Measurements from ENCODE around the gene E2F7.
"Not testable (repeated sequence)": the region's sequence is repeated elsewhere in the genome, so short reads cannot be mapped to it uniquely, and the experiment has no call there.

Gene E2F7

DNA sequence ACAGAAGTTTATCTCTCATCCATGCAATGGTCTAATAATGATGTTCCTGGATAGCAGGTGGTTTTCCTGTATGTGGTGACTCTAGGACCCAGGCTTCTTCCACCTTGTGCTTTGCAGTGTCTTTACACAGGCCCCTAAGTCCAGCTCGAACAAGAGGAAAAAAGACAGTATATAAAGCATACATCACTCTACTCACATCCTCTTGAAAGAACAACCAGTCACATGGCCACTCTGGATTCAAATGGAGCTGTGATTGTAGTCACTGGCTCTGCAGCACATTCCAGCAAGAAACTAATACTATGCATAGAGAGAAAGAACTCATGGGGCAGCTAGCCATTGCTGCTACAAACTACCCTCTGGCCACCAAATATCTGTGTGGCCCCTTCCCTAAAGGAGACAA is 11.5 kb upstream of the E2F7 start:
- no peak overlapping the region for H3K4me2 ChIP-seq (ENCODE audit: low read length)
- no peak overlapping the region for H2AFZ ChIP-seq (ENCODE audit: low read depth, low read length)
- no peak for TF ChIP-seq EZH2phosphoT487 (IDR thresholded peaks at IDR 0.05; ENCODE audit: low read depth)
- TF ChIP-seq, protein P1, sequence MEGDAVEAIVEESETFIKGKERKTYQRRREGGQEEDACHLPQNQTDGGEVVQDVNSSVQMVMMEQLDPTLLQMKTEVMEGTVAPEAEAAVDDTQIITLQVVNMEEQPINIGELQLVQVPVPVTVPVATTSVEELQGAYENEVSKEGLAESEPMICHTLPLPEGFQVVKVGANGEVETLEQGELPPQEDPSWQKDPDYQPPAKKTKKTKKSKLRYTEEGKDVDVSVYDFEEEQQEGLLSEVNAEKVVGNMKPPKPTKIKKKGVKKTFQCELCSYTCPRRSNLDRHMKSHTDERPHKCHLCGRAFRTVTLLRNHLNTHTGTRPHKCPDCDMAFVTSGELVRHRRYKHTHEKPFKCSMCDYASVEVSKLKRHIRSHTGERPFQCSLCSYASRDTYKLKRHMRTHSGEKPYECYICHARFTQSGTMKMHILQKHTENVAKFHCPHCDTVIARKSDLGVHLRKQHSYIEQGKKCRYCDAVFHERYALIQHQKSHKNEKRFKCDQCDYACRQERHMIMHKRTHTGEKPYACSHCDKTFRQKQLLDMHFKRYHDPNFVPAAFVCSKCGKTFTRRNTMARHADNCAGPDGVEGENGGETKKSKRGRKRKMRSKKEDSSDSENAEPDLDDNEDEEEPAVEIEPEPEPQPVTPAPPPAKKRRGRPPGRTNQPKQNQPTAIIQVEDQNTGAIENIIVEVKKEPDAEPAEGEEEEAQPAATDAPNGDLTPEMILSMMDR (IDR thresholded peaks at IDR 0.05; ENCODE audit: low read depth, low read length) = no peak
- no peaks in the 10 kb centered on the region for H3K27me3 ChIP-seq (ENCODE audit: low read depth, low read length)
- H3K79me2 ChIP-seq (ENCODE audit: low read length) = no peaks in the 10 kb centered on the region
- H3K36me3 ChIP-seq (replicated peaks; ENCODE audit: low read depth, low read length) = no peaks in the 10 kb centered on the region
- H3K4me3 ChIP-seq (ENCODE audit: low read length) = no peak overlapping the region
- no peak overlapping the region for H3K27ac ChIP-seq (ENCODE audit: low read length)
- H4K20me1 ChIP-seq (ENCODE audit: insufficient read depth, low read length) = no peaks in the 10 kb centered on the region
- H3K9ac ChIP-seq (ENCODE audit: low read length) = no peak overlapping the region
- H3K9me3 ChIP-seq (ENCODE audit: insufficient read depth, low read length) = no peaks in the 10 kb centered on the region
- no peaks in the 10 kb centered on the region for H3K4me1 ChIP-seq (ENCODE audit: low read length)

DNA sequence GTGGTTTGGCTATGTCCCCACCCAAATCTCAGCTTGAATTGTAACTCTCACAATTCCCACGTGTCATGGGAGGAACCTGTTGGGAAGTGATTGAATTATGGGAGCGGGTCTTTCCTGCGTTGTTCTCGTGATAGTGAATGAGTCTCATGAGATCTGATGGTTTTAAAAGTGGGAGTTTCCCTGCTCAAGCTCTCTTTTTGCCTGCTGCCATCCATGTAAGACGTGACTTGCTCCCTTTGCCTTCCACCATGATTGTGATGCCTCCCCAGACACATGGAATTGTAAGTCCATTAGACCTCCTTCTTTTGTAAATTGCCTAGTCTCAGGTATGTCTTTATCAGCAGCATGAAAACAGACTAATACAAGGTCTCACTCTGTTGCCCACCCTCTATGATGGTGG is 8.5 kb upstream of the E2F7 start:
- not testable (repeated sequence) for H3K4me1 ChIP-seq (ENCODE audit: low read length); H3K27ac ChIP-seq (ENCODE audit: low read length); H2AFZ ChIP-seq (ENCODE audit: low read depth, low read length); H3K9ac ChIP-seq (ENCODE audit: low read length); H3K4me3 ChIP-seq (ENCODE audit: low read length); H3K9me3 ChIP-seq (ENCODE audit: insufficient read depth, low read length); H3K79me2 ChIP-seq (ENCODE audit: low read length); H3K4me2 ChIP-seq (ENCODE audit: low read length); H3K36me3 ChIP-seq (replicated peaks; ENCODE audit: low read depth, low read length); H4K20me1 ChIP-seq (ENCODE audit: insufficient read depth, low read length); H3K27me3 ChIP-seq (ENCODE audit: low read depth, low read length)

DNA sequence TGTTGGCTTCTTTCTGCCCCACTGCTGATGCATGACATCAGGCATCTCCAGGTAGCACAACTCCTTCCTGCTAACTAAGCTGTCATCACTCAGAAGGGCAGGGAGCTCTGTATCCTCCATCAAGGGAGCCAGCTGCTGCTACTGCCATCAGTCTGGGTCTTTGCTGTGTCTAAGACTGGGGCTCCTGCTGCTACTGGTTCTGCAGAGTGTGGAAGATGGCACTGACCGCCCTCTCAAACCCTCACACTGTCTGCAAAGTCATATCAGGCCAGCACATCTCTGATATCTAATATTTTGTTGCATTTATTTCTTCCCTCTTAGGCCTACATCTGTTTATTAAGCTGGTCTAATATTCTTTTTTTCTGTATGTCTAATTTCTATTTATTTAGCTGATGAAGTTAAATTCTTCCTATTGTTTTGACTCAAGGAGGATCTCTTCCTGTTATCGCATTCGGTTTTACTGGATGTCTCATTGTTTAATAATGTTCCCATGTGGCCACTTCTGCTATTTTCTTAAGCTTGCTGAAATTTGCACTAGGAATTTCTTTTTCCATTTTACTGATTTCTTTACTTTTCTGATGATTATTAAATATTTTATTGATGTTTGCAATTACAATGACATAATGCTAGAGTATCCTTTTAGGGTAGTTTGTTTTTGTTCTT is 7.6 kb upstream of the E2F7 start:
- Histone ChIP-seq H3K27ac (ENCODE audit: low read length) (no peak overlapping the region), H4K20me1 (ENCODE audit: insufficient read depth, low read length) (no peaks in the 10 kb centered on the region), H3K9ac (ENCODE audit: low read length) (no peak overlapping the region), H3K4me3 (ENCODE audit: low read length) (no peak overlapping the region), H3K27me3 (ENCODE audit: low read depth, low read length) (0 out of 2 replicates have a peak, but pooled peaks cover 3% of the 10 kb centered on the region), H2AFZ (ENCODE audit: low read depth, low read length) (no peak overlapping the region), H3K79me2 (ENCODE audit: low read length) (no peaks in the 10 kb centered on the region), H3K9me3 (ENCODE audit: insufficient read depth, low read length) (no peaks in the 10 kb centered on the region), H3K4me1 (ENCODE audit: low read length) (no peaks in the 10 kb centered on the region), H3K36me3 (replicated peaks; ENCODE audit: low read depth, low read length) (no peaks in the 10 kb centered on the region), H3K4me2 (ENCODE audit: low read length) (no peak overlapping the region)
- TF ChIP-seq, protein P1 (IDR thresholded peaks at IDR 0.05; ENCODE audit: low read depth, low read length) = no peak
- no peak for TF ChIP-seq EZH2phosphoT487 (IDR thresholded peaks at IDR 0.05; ENCODE audit: low read depth)

DNA sequence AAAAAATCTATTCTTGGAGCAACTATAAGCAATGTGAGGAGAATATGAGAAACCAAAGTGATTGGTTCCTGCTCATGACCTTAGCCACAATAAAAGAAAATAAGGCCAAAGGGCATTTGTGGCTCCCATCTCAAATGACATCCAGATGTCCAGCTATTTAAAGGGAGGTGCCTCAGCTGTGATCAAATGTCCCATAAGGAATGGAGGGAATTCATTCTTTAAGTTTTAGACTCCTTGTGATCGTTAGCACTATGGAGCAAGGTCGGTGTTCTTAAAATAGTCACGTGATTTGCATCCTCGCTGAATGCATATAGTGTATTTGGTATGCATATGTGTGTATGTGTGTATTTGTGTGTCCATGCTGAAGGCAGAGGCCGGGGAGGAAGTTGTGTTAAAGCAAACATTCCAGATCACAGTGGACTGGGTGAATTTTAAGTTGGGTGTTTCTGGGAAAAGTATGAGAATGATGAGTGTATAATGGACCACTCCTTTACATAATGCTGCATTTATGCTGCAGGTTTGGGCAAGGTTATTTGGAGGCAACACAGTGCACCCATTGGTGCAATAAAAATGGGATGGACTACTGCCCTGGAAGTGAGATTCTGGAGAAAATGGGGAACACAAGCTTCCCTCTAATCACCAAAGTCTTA is 5.6 kb upstream of the E2F7 start:
- no peaks in the 10 kb centered on the region for H3K9me3 ChIP-seq (ENCODE audit: insufficient read depth, low read length)
- H4K20me1 ChIP-seq (ENCODE audit: insufficient read depth, low read length) = no peaks in the 10 kb centered on the region
- H3K36me3 ChIP-seq (replicated peaks; ENCODE audit: low read depth, low read length) = no peaks in the 10 kb centered on the region
- no peak overlapping the region for H2AFZ ChIP-seq (ENCODE audit: low read depth, low read length)
- no peak overlapping the region for H3K4me3 ChIP-seq (ENCODE audit: low read length)
- TF ChIP-seq, protein P1 (IDR thresholded peaks at IDR 0.05; ENCODE audit: low read depth, low read length) = no peak
- TF ChIP-seq EZH2phosphoT487 (IDR thresholded peaks at IDR 0.05; ENCODE audit: low read depth) = no peak
- no peak overlapping the region for H3K9ac ChIP-seq (ENCODE audit: low read length)
- H3K27me3 ChIP-seq (ENCODE audit: low read depth, low read length) = 0 out of 2 replicates have a peak, but pooled peaks cover 3% of the 10 kb centered on the region
- no peaks in the 10 kb centered on the region for H3K79me2 ChIP-seq (ENCODE audit: low read length)
- H3K4me1 ChIP-seq (ENCODE audit: low read length) = peaks cover 4% of the 10 kb centered on the region
- H3K27ac ChIP-seq (ENCODE audit: low read length) = no peak overlapping the region
- H3K4me2 ChIP-seq (ENCODE audit: low read length) = no peak overlapping the region

Measured in OCI-LY3 (cell line).